HFF-Myc (cell line): ENCODE data around the gene SPSB1.

ENCODE experiments used
- DNase-seq: peaks from one replicate; pipeline ENCODE4 v3.0.0-alpha.2; 2011; ENCODE audit warnings: low read depth; ENCODE audit errors: extremely low read depth
- H3K4me3 ChIP-seq: replicated peaks from 2 replicates; pipeline ENCODE4 v1.5.1; 2011; ENCODE audit warnings: low read depth, mild to moderate bottlenecking, control low read depth, low read length
- CTCF ChIP-seq: IDR thresholded peaks from 2 replicates; pipeline ENCODE4 v1.5.1; 2012; ENCODE audit warnings: mild to moderate bottlenecking, low read depth, low read length, control low read depth; ENCODE audit errors: missing control alignments

The SPSB1 gene

DNA sequence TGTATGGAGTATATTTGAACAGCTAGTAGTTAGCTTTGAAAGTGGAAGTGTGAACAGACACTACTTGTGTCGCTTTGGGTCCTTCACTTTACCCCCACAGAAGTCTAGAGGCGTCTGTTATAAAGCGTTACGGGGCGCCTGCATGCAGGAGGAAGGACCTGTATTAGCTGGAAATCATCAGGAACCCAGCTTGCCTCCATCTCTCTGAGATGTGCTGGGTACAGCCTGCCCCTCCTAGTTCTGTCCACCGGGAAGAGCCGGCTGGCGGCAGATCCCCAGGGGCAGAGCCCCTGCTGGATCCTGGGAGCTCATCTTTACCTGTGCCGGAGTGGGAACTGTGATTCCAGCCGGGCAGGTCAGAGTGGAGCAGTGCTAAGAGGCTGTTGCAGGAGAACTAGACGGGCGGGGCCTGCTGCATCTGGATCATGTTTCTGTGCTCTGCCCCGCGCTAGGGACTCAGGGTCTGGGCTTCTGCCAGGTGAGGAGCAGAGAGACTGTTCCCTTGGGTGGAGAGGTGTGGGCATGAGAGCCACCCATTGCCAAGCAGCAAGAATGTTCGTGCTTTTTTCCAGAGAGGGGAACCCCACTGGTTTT lies 22.3 kb upstream of the SPSB1 start:
- DNase-seq, result no peak
- no peak overlapping the region for H3K4me3 ChIP-seq

DNA sequence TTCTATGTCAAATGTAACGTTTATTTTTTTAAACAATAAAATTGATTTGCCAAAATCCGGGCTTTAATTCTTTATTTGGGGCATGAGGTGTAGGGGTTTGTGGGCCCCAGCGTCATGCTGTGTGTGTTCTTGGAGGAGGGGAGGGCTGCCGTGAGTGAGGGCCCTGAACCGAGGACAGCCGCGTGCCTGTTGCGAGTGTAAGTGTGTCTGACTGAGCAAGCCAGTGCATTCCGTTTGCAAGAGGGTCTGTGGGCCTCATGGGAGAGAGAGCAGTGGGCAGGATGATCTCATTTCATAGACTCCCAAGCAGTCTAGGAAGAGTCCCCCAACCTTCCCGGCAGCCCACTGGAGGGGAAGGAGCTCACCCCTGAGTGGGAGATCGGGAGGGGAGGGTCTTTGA lies 21.4 kb upstream of the SPSB1 start:
- no peak for DNase-seq
- no peak overlapping the region for H3K4me3 ChIP-seq
- TF ChIP-seq CTCF, result no peak

More for the DNA sequence above, 22.3 kb upstream of the SPSB1 start:
- TF ChIP-seq CTCF, result no peak

- no peak overlapping the region for H3K4me3 ChIP-seq
- no peak for DNase-seq
- TF ChIP-seq CTCF, result no peak
Observed at GRCh38 chr1:9271861-9272595, 20.7 kb upstream of the SPSB1 start.

DNA sequence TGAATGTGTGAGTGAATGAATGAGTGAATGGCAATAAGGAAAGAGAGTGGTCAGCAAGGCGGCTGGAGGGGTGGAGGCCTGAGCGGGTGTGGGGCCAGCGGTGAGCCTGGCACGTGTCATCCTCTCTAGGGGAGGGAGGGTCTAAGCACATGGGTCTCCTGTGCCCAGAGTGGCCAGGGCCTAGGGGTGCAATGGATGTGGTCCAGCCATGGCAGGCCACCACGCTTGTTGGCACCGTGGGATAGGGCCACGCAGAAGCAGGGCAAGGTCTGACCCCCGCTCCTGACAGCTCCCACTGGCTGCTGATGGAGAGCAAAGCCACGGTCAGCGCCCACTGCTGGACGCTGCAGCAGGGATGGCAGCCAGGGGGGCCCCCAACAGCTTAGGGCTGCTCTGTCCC lies 19.5 kb upstream of the SPSB1 start:
- no peak for DNase-seq
- no peak for TF ChIP-seq CTCF
- H3K4me3 ChIP-seq, result no peak overlapping the region

DNA sequence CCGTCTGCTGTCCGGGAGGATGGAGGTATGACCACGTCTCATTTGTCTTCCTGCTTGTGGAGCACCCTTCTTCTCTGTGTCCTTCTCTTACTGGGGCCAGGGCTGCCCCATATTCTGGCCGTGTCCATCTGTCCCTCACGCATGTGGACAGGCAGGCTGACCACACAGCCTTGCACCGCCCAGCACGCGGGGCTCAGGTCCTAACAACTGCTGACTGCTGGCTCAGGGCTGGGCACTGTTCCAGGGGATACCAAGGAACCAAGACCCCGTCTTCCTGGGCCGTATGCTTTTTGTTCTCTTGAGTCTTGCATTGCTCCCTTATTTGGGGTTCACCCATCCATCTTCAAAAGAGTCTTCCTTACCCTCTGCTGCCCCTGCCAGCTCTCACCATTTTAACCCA lies 17.5 kb upstream of the SPSB1 start:
- H3K4me3 ChIP-seq, result no peak overlapping the region
- TF ChIP-seq CTCF, result no peak
- DNase-seq, result no peak

GRCh38 chr1:9275567-9276034 lies 17.1 kb upstream of the SPSB1 start:
- no peak for DNase-seq
- no peak for TF ChIP-seq CTCF
- no peak overlapping the region for H3K4me3 ChIP-seq
